NCI-H187 (cell line): Measurements from ENCODE around the gene STX17.

Experiments
- DNase-seq, 2 experiments: peaks; one replicate each; lab custom pipeline; 2025; lab: John Stamatoyannopoulos, UW

The STX17 gene

GRCh38 chr9:99907208-99907532 is 716 bp downstream of the STX17 start:
- DNase-seq, result no peak

- no peak for DNase-seq
Observed at GRCh38 chr9:99911600-99911999, 5.1 kb downstream of the STX17 start.

- no peak for DNase-seq
Observed at GRCh38 chr9:99916650-99917049, 10.2 kb downstream of the STX17 start.

GRCh38 chr9:99918134-99918533 is 11.7 kb downstream of the STX17 start:
- DNase-seq, result no peak

GRCh38 chr9:99919930-99920329 is 13.5 kb downstream of the STX17 start:
- DNase-seq, result no peak

GRCh38 chr9:99921875-99922710 is 15.6 kb downstream of the STX17 start:
- no peak for DNase-seq

GRCh38 chr9:99922711-99923030 is 16.2 kb downstream of the STX17 start:
- no peak for DNase-seq

GRCh38 chr9:99925541-99925940 is 19.1 kb downstream of the STX17 start:
- no peak for DNase-seq

GRCh38 chr9:99929652-99930051 is 23.2 kb downstream of the STX17 start:
- DNase-seq, result no peak

GRCh38 chr9:99931155-99931840 is 24.8 kb downstream of the STX17 start:
- no peak for DNase-seq

GRCh38 chr9:99936947-99937587 is 30.6 kb downstream of the STX17 start:
- no peak for DNase-seq

GRCh38 chr9:99947395-99947794 is 40.9 kb downstream of the STX17 start:
- DNase-seq, result no peak

- no peak for DNase-seq
Observed at GRCh38 chr9:99948482-99948881, 42.0 kb downstream of the STX17 start.

- no peak for DNase-seq
Observed at GRCh38 chr9:99948896-99949295, 42.4 kb downstream of the STX17 start.

GRCh38 chr9:99953861-99954507 is 47.5 kb downstream of the STX17 start:
- DNase-seq, result no peak

- DNase-seq, result no peak
Observed at GRCh38 chr9:99954819-99955218, 48.4 kb downstream of the STX17 start.

- no peak for DNase-seq
Observed at GRCh38 chr9:99955606-99956005, 49.2 kb downstream of the STX17 start.

GRCh38 chr9:99962680-99963261 is 56.3 kb downstream of the STX17 start:
- DNase-seq, result no peak

GRCh38 chr9:99964336-99964735 is 57.9 kb downstream of the STX17 start:
- DNase-seq, result no peak

- no peak for DNase-seq
Observed at GRCh38 chr9:99966001-99966400, 59.5 kb downstream of the STX17 start.

GRCh38 chr9:99966716-99967115 is 60.3 kb downstream of the STX17 start:
- DNase-seq, result no peak

- no peak for DNase-seq
Observed at GRCh38 chr9:99967457-99967856, 61.0 kb downstream of the STX17 start.
